Prostate gland (tissue), 2 donors: ENCODE measurements around the gene INSIG2.

Experiments
- CTCF ChIP-seq, 4 experiments: fragments of 200-600 bp in 2 of 4; fragments of 450-650 bp in 2 of 4; sonication (generic) in 2 of 4; IDR thresholded peaks; 1 replicate in 3 of 4; 2 replicates in 1 of 4; pipeline ENCODE4 v1.5.1; 2016 to 2019; ENCODE audit warnings: antibody characterized with exemption in 4 of 4, mild to moderate bottlenecking in 2 of 4, moderate library complexity in 2 of 4
- POLR2A ChIP-seq: fragments of 450-650 bp; IDR thresholded peaks from one replicate; pipeline ENCODE4 v1.6.1; 2016; ENCODE audit warnings: antibody characterized with exemption, mild to moderate bottlenecking

GRCh38 chr2:118133916-118134315, 45.6 kb downstream of the INSIG2 start:
- TF ChIP-seq POLR2A (no peak), CTCF (IDR thresholded peaks at IDR 0.05) (no peak)
